Neural crest cell (in vitro differentiated cells): Measurements from ENCODE around the gene SYNE2. TPM values are rescaled to one million over a fixed set of nuclear protein-coding genes. Genes with fewer than 3 reads are reported as not detected.

Source experiments
- DNase-seq: peaks from one replicate; pipeline ENCODE4 v3.0.0; 2021; ENCODE audit warnings: low read depth, mixed read lengths, low spot score
- H3K27ac Mint-ChIP-seq: one replicate; pipeline ENCODE4 v1.8.0; 2021; ENCODE audit warnings: mild to moderate bottlenecking, mixed read lengths; ENCODE audit not compliant: unreplicated experiment
- H3K27me3 Mint-ChIP-seq: 2 replicates; pipeline ENCODE4 v1.8.0; 2021; ENCODE audit warnings: low read depth, mild to moderate bottlenecking, mixed read lengths
- H3K36me3 Mint-ChIP-seq: 2 replicates; pipeline ENCODE4 v1.8.0; 2021; ENCODE audit warnings: low read depth, mild to moderate bottlenecking, mixed read lengths
- H3K4me1 Mint-ChIP-seq: 2 replicates; pipeline ENCODE4 v1.8.0; 2021; ENCODE audit warnings: mixed read lengths
- H3K4me3 Mint-ChIP-seq: one replicate; pipeline ENCODE4 v1.8.0; 2021; ENCODE audit warnings: mild to moderate bottlenecking, mixed read lengths
- H3K9me3 Mint-ChIP-seq: 2 replicates; pipeline ENCODE4 v1.8.0; 2021; ENCODE audit warnings: mixed read lengths
- total RNA-seq: library from RNA; stranded (reverse); gene quantifications from 2 replicates; pipeline ENCODE4 v1.2.1, GENCODE V29; 2021
- TF ChIP-seq, protein P1 (sequence below): fragments of 200-600 bp; sonication (generic); conservative IDR thresholded peaks from 2 replicates; pipeline ENCODE4 v1.5.0; 2021; ENCODE audit warnings: antibody characterized with exemption, mild to moderate bottlenecking

The SYNE2 gene
- total RNA-seq, 1 donor from 2014 or later, result 84.8 TPM

DNA sequence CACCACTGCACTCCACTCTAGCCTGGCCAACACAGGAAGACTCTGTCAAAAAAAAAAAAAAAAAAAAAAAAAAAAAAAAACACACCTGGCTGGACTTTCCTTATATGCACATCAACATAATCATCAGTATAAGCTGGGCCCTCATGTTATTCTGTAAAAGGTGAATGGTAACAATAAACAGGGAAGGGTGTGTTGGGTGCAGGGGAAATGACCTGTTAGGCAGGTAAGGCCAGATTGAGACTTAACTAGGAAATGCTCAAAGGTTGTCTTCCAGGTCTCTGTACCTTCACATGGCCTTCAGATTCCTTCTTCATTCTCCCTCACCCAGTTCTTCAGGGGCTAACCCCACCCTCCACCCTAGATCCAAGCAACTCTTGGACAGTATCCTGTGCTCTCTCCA, 393.9 kb downstream of the SYNE2 start:
- Mint-ChIP-seq H3K4me1 (peaks cover 16% of the 10 kb centered on the region), H3K27me3 (no peaks in the 10 kb centered on the region), H3K9me3 (peaks cover 2% of the 10 kb centered on the region), H3K36me3 (no peaks in the 10 kb centered on the region), H3K27ac (no peak overlapping the region), H3K4me3 (no peak overlapping the region)
- TF ChIP-seq, protein P1, sequence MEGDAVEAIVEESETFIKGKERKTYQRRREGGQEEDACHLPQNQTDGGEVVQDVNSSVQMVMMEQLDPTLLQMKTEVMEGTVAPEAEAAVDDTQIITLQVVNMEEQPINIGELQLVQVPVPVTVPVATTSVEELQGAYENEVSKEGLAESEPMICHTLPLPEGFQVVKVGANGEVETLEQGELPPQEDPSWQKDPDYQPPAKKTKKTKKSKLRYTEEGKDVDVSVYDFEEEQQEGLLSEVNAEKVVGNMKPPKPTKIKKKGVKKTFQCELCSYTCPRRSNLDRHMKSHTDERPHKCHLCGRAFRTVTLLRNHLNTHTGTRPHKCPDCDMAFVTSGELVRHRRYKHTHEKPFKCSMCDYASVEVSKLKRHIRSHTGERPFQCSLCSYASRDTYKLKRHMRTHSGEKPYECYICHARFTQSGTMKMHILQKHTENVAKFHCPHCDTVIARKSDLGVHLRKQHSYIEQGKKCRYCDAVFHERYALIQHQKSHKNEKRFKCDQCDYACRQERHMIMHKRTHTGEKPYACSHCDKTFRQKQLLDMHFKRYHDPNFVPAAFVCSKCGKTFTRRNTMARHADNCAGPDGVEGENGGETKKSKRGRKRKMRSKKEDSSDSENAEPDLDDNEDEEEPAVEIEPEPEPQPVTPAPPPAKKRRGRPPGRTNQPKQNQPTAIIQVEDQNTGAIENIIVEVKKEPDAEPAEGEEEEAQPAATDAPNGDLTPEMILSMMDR, result no peak
- no peak for DNase-seq

DNA sequence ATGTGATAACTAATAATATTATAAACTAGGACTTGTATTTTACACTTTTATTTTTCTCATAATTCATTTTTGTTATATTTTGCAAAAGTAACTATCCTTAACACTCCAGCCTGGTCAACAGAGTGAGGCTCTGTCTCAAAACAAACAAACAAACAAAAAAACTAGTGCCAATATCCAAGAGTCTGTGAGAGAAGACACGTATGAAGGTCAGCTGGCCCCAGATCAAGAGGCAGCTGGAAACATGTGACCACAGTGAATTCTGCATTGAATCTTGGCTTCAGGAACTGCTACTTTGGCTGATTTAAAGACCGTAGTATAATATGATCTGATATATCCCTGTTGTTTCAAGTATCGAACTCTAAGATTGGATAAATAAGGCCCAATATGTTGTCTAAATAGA, 394.4 kb downstream of the SYNE2 start:
- Mint-ChIP-seq H3K4me3 (no peak overlapping the region), H3K9me3 (peaks cover 2% of the 10 kb centered on the region), H3K36me3 (no peaks in the 10 kb centered on the region), H3K4me1 (peaks cover 16% of the 10 kb centered on the region), H3K27ac (no peak overlapping the region), H3K27me3 (no peaks in the 10 kb centered on the region)
- TF ChIP-seq, protein P1, result no peak
- no peak for DNase-seq

DNA sequence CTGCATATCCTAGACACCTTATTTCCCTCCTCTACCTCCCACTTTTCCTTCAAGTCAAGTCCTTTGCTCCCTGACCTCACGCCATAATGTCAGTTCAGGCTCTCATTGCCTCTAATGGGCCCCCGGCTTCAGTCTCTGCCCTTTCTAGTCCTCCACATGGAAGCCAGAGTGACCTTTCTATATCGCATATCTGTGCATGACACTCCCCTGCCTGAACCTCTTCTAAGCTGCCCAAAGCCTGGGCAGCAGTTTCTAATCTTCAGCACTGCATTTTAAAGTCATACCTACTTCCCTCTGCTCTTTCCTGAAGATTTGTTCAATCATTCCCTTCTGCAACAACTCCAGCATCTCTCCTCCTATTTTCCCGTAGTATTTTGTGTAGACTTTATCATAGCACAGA, 395.9 kb downstream of the SYNE2 start:
- Mint-ChIP-seq H3K4me1 (peaks cover 16% of the 10 kb centered on the region), H3K27ac (no peak overlapping the region), H3K9me3 (no peaks in the 10 kb centered on the region), H3K4me3 (no peak overlapping the region), H3K36me3 (no peaks in the 10 kb centered on the region), H3K27me3 (no peaks in the 10 kb centered on the region)
- no peak for DNase-seq
- TF ChIP-seq, protein P1, result no peak

DNA sequence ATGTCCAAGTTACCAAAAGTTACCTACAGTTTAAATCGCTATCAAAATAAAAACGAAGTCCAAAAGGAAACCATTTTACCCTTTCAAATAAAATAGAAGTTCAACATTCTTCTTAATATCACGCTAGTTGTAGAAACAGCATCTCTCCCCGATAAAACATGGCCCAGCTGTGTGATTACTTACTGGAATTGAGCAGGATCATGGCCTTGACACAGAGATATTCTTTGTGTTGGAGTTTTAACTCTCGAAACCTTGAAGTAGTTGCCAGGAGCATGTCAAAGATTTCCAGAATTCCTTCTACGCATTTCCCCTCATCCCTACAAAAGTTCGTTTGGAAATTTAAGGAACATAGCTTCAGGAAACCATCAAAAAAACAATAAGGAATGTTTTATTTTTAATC, 396.6 kb downstream of the SYNE2 start:
- no peak overlapping the region for H3K27ac Mint-ChIP-seq
- H3K27me3 Mint-ChIP-seq, result no peaks in the 10 kb centered on the region
- H3K36me3 Mint-ChIP-seq, result no peaks in the 10 kb centered on the region
- H3K9me3 Mint-ChIP-seq, result no peaks in the 10 kb centered on the region
- no peak for DNase-seq
- H3K4me3 Mint-ChIP-seq, result no peak overlapping the region
- peaks cover 16% of the 10 kb centered on the region for H3K4me1 Mint-ChIP-seq
- TF ChIP-seq, protein P1, result no peak

GRCh38 chr14:64253672-64254071, 400.9 kb downstream of the SYNE2 start:
- H3K27ac Mint-ChIP-seq, result no peak overlapping the region
- no peak overlapping the region for H3K4me3 Mint-ChIP-seq
- no peaks in the 10 kb centered on the region for H3K9me3 Mint-ChIP-seq
- no peaks in the 10 kb centered on the region for H3K36me3 Mint-ChIP-seq
- DNase-seq, result no peak
- peaks cover 16% of the 10 kb centered on the region for H3K4me1 Mint-ChIP-seq
- TF ChIP-seq, protein P1, result no peak
- H3K27me3 Mint-ChIP-seq, result no peaks in the 10 kb centered on the region

- Mint-ChIP-seq H3K27ac (no peak overlapping the region), H3K27me3 (no peaks in the 10 kb centered on the region), H3K4me3 (no peak overlapping the region), H3K36me3 (no peaks in the 10 kb centered on the region), H3K4me1 (peaks cover 7% of the 10 kb centered on the region), H3K9me3 (no peaks in the 10 kb centered on the region)
- DNase-seq, result no peak
- TF ChIP-seq, protein P1, result no peak
Measured at GRCh38 chr14:64255756-64256155, 403.0 kb downstream of the SYNE2 start.
